ENCODE measurements around the gene NMT1. TPM values are rescaled to one million over a fixed set of nuclear protein-coding genes. Genes with fewer than 3 reads are reported as not detected.
A peak's percentile ranks its signal among the peaks of the same experiment; 100 is the strongest.

NMT1 gene
- total RNA-seq, 1 experiment from 2014 or later, result 132 TPM

- H3F3A ChIP-seq (ENCODE audit: insufficient read depth, low read depth), result peaks cover 43% of the 10 kb centered on the region
- CTCF ChIA-PET, result interaction anchor here (0.6 to 0.9 kb wide), 5 partner anchors 24 to 346 kb away, joined by 3 to 4 read pairs (median 3); no protein-coding TSS in a partner anchor
- intact Hi-C loops (cut with micrococcal nuclease; ENCODE audit: unreplicated experiment), result loop anchor here (5.0 kb wide), 1 partner anchor 86 kb away; the partner anchor contains the start of gene PLCD3
- H4K20me1 ChIP-seq (ENCODE audit: insufficient read depth), result peaks cover 3% of the 10 kb centered on the region
- no peaks in the 10 kb centered on the region for H3K9me3 ChIP-seq (ENCODE audit: insufficient read depth, low read depth)
- BruUV-seq (replicated peaks), result no TSS peak
- H3K4me2 ChIP-seq, result peak overlapping the region; percentile 16; the same call in 1 of the 2 replicates
- no peaks in the 10 kb centered on the region for H3K27me3 ChIP-seq (ENCODE audit: insufficient read depth, low read depth)
- H3K36me3 ChIP-seq (ENCODE audit: low read depth), result no peaks in the 10 kb centered on the region; the same call in 1 of the 2 replicates
- no peak overlapping the region for H3K4me3 ChIP-seq
- peaks cover 22% of the 10 kb centered on the region for H3K4me1 ChIP-seq (replicated peaks; ENCODE audit: insufficient read depth)
- DNase-seq, result no peak
- H3K9me2 ChIP-seq (ENCODE audit: insufficient read depth), result no peaks in the 10 kb centered on the region
- H3K27ac ChIP-seq, result peak overlapping the region; percentile 60; the same call in 1 of the 2 replicates
- POLR2A ChIA-PET (ENCODE audit: unreplicated experiment), result interaction anchor here (0.5 to 0.6 kb wide), 4 partner anchors 21 to 105 kb away, joined by 3 to 22 read pairs (median 6); no protein-coding TSS in a partner anchor
- no peak overlapping the region for H2AFZ ChIP-seq
- H3K79me2 ChIP-seq (ENCODE audit: low read depth), result peaks cover 60% of the 10 kb centered on the region
- TF ChIP-seq EZH2 (IDR thresholded peaks at IDR 0.05; ENCODE audit: low read depth) (no peak), CTCF (conservative IDR thresholded peaks at IDR 0.05) (no peak)
These were observed 14.5 kb upstream of the NMT1 start for GRCh38 chr17:45046537-45047125.

DNA sequence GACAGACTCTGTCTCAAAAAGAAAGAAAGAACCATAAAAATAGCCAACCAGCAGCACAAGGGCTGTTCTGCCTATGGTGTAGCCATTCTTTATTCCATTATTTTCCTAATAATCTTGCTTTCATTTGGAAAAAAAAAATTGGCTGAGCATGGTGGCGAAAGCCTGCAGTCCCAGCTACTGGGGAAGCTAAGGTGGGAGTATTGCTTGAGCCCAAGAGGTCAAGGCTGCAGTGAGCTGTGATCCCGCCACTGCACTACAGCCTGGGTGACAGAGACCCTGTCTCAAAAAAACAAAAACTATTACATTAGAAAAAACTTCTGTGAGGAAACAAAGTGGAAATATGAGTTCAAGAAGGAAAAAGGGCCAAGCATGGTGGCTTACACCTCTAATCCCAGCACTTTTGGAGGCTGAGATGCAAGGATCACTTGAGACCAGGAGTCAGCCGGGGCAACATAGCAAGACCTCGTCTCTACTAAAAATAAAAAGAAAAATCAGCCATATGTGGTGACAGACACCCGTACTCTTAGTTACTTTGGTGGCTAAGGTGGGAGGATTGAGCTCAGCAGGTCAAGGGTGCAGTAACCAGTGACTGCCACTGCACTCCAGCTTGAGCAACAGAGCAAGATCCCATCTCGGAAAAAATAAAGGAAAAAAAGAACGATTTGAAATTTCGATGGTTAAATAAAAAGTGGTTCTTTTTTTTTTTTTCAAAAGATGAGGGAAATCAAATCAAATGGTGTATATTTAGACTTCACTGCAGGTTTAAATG, 12.1 kb upstream of the NMT1 start:
- Histone ChIP-seq H3K79me2 (ENCODE audit: low read depth) (peaks cover 54% of the 10 kb centered on the region), H3K4me3 (peak overlapping the region; percentile 98; the same call in 1 of the 2 replicates), H4K20me1 (ENCODE audit: insufficient read depth) (0 out of 2 replicates have a peak, but pooled peaks cover 3% of the 10 kb centered on the region), H3K9me2 (ENCODE audit: insufficient read depth) (no peaks in the 10 kb centered on the region), H3K27ac (no peak overlapping the region), H3K36me3 (ENCODE audit: low read depth) (no peaks in the 10 kb centered on the region; the same call in 1 of the 2 replicates), H3K4me2 (peak overlapping the region; percentile 80), H3K9me3 (ENCODE audit: insufficient read depth, low read depth) (no peaks in the 10 kb centered on the region), H3K27me3 (ENCODE audit: insufficient read depth, low read depth) (no peaks in the 10 kb centered on the region), H3K4me1 (replicated peaks; ENCODE audit: insufficient read depth) (peaks cover 26% of the 10 kb centered on the region), H3F3A (ENCODE audit: insufficient read depth, low read depth) (peaks cover 61% of the 10 kb centered on the region), H2AFZ (no peak overlapping the region)
- ChIA-PET CTCF (interaction anchor here (0.5 to 0.7 kb wide), 4 partner anchors 76 to 316 kb away, joined by 4 to 10 read pairs (median 5); no protein-coding TSS in a partner anchor), POLR2A (ENCODE audit: unreplicated experiment) (interaction anchor here (0.6 to 0.8 kb wide), 2 partner anchors 40 to 372 kb away, joined by 3 to 17 read pairs; no protein-coding TSS in a partner anchor)
- intact Hi-C loops (cut with micrococcal nuclease; ENCODE audit: unreplicated experiment), result loop anchor here (5.0 kb wide), 1 partner anchor 83 kb away; the partner anchor contains the start of gene PLCD3
- DNase-seq, result no peak
- BruUV-seq (replicated peaks), result no TSS peak
- peak; percentile 25; the same call in 1 of the 2 replicates for TF ChIP-seq CTCF (conservative IDR thresholded peaks at IDR 0.05)
- no peak for TF ChIP-seq EZH2 (IDR thresholded peaks at IDR 0.05; ENCODE audit: low read depth)

- 0 out of 2 replicates have a peak, but pooled peaks cover 3% of the 10 kb centered on the region for H4K20me1 ChIP-seq (ENCODE audit: insufficient read depth)
- H3K4me3 ChIP-seq, result peak overlapping the region; percentile 98
- H3K9me3 ChIP-seq (ENCODE audit: insufficient read depth, low read depth), result no peaks in the 10 kb centered on the region
- BruUV-seq (replicated peaks), result TSS peak; percentile 73
- no peaks in the 10 kb centered on the region; the same call in 1 of the 2 replicates for H3K36me3 ChIP-seq (ENCODE audit: low read depth)
- peaks cover 26% of the 10 kb centered on the region for H3K4me1 ChIP-seq (replicated peaks; ENCODE audit: insufficient read depth)
- DNase-seq, result peak; percentile 56 to 75
- H3F3A ChIP-seq (ENCODE audit: insufficient read depth, low read depth), result peaks cover 66% of the 10 kb centered on the region
- peaks cover 44% of the 10 kb centered on the region for H3K79me2 ChIP-seq (ENCODE audit: low read depth)
- intact Hi-C loops (cut with micrococcal nuclease; ENCODE audit: unreplicated experiment), result loop anchor here (5.0 kb wide), 1 partner anchor 42 kb away; no protein-coding TSS in a partner anchor
- peak overlapping the region; percentile 92 for H3K27ac ChIP-seq
- peak overlapping the region; percentile 84 for H2AFZ ChIP-seq
- POLR2A ChIA-PET (ENCODE audit: unreplicated experiment), result interaction anchor here (0.6 to 1.5 kb wide), 2 partner anchors 9 to 11 kb away, joined by 6 to 11 read pairs; partner anchors contain the start of gene NMT1
- no peak for TF ChIP-seq EZH2 (IDR thresholded peaks at IDR 0.05; ENCODE audit: low read depth)
- TF ChIP-seq CTCF (conservative IDR thresholded peaks at IDR 0.05), result no peak
- CTCF ChIA-PET, result no interaction called here
- H3K27me3 ChIP-seq (ENCODE audit: insufficient read depth, low read depth), result no peaks in the 10 kb centered on the region
- no peaks in the 10 kb centered on the region for H3K9me2 ChIP-seq (ENCODE audit: insufficient read depth)
- H3K4me2 ChIP-seq, result peak overlapping the region; percentile 80
These were observed 10.5 kb upstream of the NMT1 start for GRCh38 chr17:45050481-45051059.
